Activated T-cell treated with anti-CD3 and anti-CD28 coated beads, Interleukin-2, amount 50 U/mL, for 24 hours (primary cell): ENCODE data around the gene TUBB2A.
"Not testable (repeated sequence)": the region's sequence is repeated elsewhere in the genome, so short reads cannot be mapped to it uniquely, and the experiment has no call there.

ENCODE experiments used
- DNase-seq: peaks from one replicate; pipeline ENCODE4 v3.0.0-alpha.2; 2020
- H3K27ac Mint-ChIP-seq: 2 replicates; pipeline ENCODE4 v1.8.0; 2020; ENCODE audit warnings: mild to moderate bottlenecking, mixed read lengths
- H3K27me3 Mint-ChIP-seq: 2 replicates; pipeline ENCODE4 v1.8.0; 2020; ENCODE audit warnings: mixed read lengths
- H3K36me3 Mint-ChIP-seq: 2 replicates; pipeline ENCODE4 v1.8.0; 2020; ENCODE audit warnings: low read depth, mixed read lengths
- H3K4me1 Mint-ChIP-seq: 2 replicates; pipeline ENCODE4 v1.8.0; 2020; ENCODE audit warnings: low read depth, mixed read lengths
- H3K4me3 Mint-ChIP-seq: 2 replicates; pipeline ENCODE4 v1.8.0; 2020; ENCODE audit warnings: mild to moderate bottlenecking, moderate library complexity, mixed read lengths
- H3K9me3 Mint-ChIP-seq: 2 replicates; pipeline ENCODE4 v1.8.0; 2020; ENCODE audit warnings: mixed read lengths

TUBB2A gene

DNA sequence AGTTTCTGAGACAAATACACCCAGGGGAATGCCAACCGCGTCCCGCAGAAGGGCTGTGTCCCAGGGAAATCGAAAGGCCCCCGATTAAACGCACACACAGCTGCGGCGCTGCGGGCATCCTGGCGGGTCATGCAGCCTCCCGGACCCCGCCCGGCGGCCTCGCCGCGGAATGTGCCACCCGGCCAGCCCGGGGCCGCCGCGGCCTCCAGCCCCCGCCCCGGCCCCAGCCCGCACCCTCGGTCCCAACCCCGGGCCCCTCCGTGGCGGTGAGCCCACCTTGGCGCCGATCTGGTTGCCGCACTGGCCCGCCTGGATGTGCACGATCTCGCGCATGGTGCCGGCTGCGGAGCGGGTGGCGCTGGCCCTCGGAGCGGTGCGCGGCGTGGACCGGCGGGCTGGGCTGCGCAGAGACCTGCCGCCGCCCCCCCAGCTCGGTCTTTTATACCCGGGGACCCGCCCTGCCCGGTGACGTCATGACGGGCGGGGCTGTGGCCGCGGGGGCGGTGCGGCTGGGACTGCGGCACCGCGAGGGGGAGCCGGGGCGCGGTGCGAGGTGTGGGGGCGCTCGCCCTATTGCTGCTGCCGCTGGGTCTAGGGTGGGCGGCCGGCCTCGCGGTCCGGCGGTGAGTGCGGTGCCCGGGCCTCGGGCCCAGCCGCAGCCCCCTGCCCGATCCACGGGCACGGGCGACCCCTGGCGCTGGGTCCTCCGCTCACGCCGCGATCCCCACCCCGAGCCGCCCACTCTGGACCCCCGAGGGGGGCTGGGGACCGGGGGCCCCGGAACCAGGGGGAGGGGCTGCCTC is at the start of gene TUBB2A:
TSS of gene TUBB2A (minus strand) at position 414 of the 803 bp plus-strand sequence. CDS start at position 333, 81 bp downstream.
- DNase-seq = peak; percentile 90
- H3K27me3 Mint-ChIP-seq = peaks cover 12% of the 10 kb centered on the region
- peaks cover 2% of the 10 kb centered on the region for H3K9me3 Mint-ChIP-seq
- H3K27ac Mint-ChIP-seq = peak within 1 kb of the TSS; percentile 73
- peaks cover 28% of the 10 kb centered on the region for H3K4me1 Mint-ChIP-seq
- peaks cover 16% of the 10 kb centered on the region for H3K36me3 Mint-ChIP-seq
- peak within 1 kb of the TSS; percentile 77 for H3K4me3 Mint-ChIP-seq

DNA sequence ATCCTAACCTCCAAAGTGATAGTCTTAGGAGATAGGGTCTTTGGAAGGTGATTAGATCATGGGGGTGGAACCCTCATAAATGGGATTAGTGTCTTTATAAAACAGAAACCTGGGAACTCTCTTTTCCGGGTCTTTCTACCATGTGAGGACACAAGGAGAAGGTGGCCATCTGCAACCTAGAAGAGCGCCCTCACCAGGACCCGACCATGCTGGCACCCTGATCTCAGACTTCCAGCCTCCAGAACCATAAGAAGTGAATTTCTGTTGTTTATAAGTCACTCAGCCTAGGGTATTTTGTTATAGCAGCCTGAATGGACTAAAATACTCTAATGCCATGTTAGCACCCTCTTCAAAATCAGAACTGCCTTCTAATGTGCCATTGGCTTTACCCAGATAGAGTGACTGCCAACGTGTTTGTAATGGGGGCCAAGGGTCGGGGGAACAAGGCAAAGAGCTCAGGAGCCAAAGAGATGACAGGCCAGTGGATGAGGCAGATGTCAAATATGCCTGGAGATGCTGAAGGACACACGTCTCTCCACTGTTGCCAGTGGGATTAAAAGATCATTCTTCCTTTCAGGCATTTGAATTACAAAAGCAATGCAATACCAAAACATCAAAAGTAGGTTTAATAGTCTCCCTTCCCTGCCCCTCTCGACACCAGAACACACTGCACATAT is 49.1 kb upstream of the TUBB2A start:
- Mint-ChIP-seq H3K27me3 (peaks cover 37% of the 10 kb centered on the region), H3K9me3 (no peaks in the 10 kb centered on the region), H3K4me1 (peaks cover 33% of the 10 kb centered on the region), H3K36me3 (no peaks in the 10 kb centered on the region), H3K4me3 (no peak overlapping the region), H3K27ac (no peak overlapping the region)
- DNase-seq = no peak

DNA sequence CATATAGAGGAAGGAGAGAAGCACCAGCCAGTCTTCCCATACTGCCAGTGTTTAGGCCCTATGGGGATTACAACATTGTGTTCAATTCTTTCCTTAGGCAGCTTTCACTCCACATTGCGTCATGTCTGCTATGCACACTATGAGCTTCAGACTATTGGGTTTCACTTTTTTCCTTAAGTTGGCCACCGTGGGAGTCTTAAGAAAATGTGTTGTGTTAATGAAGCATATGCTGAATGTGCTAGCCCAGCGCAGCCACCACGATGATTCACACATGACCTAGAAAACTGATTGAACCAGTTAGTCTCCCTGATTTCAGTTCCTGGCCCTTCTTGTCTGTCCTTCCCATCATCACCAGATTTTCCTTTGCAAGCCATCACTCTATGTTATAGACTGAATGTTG is 48.6 kb upstream of the TUBB2A start:
- DNase-seq = no peak
- Mint-ChIP-seq H3K9me3 (no peaks in the 10 kb centered on the region), H3K27me3 (peaks cover 33% of the 10 kb centered on the region), H3K4me3 (no peak overlapping the region), H3K36me3 (no peaks in the 10 kb centered on the region), H3K4me1 (peaks cover 33% of the 10 kb centered on the region), H3K27ac (no peak overlapping the region)

DNA sequence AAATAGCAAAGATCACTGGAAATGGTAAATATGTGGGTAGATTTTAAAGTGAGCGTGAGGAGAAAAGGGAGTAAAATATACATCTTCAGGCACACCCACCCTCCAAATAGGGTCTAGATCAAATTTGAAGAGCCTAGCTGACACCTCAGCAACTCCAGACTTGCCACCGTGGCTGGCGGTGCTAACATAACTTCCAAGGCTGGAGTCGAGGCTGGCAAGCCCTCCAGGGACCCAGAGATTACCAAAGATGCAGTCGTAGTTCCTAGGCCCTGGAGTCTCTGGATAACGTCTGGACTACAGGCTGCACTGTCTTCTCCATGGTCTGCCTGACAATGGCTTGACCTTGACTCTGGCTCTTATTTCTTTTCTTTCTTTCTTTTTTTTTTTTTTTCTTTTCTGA is 47.6 kb upstream of the TUBB2A start:
- no peak overlapping the region for H3K4me3 Mint-ChIP-seq
- H3K4me1 Mint-ChIP-seq = peaks cover 28% of the 10 kb centered on the region

DNA sequence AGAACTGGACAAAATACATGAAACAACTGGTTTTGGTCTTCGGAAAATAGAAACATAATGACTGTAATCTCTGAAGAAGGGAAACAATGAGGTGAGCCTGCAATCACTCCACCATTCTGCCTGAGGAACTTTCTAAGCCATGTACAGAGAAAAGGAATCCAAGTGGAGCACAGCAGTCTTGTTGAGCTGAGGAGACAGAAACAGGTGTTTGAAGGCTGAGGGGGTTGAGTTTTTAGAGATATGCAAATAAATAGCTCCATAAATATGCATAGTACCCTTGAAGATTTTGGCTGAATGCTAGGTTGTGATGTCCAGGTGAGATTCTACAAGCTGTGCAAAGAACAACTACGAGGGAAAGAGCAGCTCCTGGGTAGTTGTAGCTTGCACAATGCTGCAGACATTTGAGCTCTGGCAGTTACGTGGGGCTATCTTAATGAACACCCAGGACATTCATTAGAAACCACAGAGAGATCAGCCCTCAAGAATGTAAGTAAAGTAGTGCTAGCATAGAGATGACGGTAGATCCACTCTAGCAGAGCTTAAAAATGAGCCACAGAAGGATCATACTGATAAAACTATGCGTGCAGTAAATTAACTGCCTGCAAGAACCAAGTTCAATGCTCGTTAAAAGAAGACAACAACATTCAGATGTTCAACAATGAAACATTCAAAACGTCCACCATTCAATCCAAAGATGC is 45.8 kb upstream of the TUBB2A start:
- Mint-ChIP-seq H3K9me3 (no peaks in the 10 kb centered on the region), H3K36me3 (no peaks in the 10 kb centered on the region), H3K4me3 (no peak overlapping the region), H3K4me1 (peaks cover 10% of the 10 kb centered on the region), H3K27me3 (peaks cover 38% of the 10 kb centered on the region), H3K27ac (no peak overlapping the region)
- no peak for DNase-seq

More for the DNA sequence above, 47.6 kb upstream of the TUBB2A start:
- H3K9me3 Mint-ChIP-seq = no peaks in the 10 kb centered on the region
- H3K27me3 Mint-ChIP-seq = peaks cover 33% of the 10 kb centered on the region
- H3K36me3 Mint-ChIP-seq = no peaks in the 10 kb centered on the region
- no peak for DNase-seq
- H3K27ac Mint-ChIP-seq = no peak overlapping the region

DNA sequence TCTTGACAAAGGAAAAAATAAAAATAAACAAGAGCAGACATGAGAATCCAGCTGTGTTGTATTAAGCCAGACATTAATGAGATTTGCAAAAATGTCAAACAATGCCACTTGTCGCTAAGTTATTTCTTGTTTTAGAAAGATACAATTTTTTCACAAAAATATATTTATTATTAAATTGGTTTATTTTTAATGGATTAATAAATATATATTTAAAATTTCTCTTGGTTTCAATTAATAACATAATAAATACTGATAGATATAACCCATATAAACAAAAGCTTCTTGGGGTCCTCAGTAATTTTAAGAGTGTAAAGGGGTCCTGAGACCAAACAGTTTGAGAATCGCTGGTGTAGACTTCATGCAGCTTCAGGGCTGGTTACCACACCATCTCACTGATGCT is 44.0 kb upstream of the TUBB2A start:
- DNase-seq = no peak
- Mint-ChIP-seq H3K36me3 (no peaks in the 10 kb centered on the region), H3K4me3 (no peak overlapping the region), H3K27me3 (peaks cover 34% of the 10 kb centered on the region), H3K9me3 (no peaks in the 10 kb centered on the region), H3K4me1 (peaks cover 5% of the 10 kb centered on the region), H3K27ac (no peak overlapping the region)

DNA sequence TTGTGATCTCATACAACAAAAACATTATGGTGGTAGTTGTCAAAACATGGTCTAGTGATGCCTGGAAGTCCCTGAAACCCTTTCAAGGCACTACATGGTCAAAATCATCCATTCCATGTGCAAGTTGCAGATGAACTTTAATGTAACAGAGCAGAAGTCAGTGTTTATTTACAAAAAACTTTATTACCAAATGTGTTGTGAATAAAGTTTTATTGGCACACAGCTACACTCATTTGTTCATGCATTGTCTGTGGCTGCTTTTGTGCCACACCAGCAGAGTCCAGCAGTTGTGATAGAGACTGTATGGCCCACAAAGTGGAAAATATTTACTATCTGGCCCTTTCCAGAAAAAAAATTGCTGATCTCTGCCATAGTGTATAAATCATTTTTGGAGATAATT is 43.3 kb upstream of the TUBB2A start:
- DNase-seq = no peak
- Mint-ChIP-seq H3K4me3 (no peak overlapping the region), H3K4me1 (peaks cover under 1% of the 10 kb centered on the region), H3K9me3 (no peaks in the 10 kb centered on the region), H3K27me3 (peaks cover 26% of the 10 kb centered on the region), H3K36me3 (no peaks in the 10 kb centered on the region), H3K27ac (no peak overlapping the region)

DNA sequence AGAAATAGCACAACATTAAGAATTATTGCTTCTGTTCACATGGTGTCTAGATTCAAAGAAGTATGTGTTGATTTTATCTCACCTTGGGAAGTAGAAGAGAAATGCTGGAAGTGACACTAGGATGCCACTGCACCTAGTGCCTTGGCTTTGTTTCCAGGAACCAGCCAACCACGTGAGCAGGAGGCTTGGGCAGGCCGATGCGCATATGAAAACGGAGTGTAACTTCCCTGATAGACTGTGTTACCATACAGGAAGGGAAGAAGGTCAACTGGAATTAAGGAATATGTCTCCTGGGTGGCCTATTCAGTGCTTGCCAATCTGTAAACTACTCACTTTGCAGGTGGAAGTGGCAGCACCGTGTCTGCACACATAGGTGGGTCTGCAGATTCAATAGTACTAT is 42.0 kb upstream of the TUBB2A start:
- Mint-ChIP-seq H3K4me1 (no peaks in the 10 kb centered on the region), H3K4me3 (no peak overlapping the region), H3K27me3 (peaks cover 21% of the 10 kb centered on the region), H3K27ac (no peak overlapping the region), H3K9me3 (no peaks in the 10 kb centered on the region), H3K36me3 (no peaks in the 10 kb centered on the region)
- no peak for DNase-seq

DNA sequence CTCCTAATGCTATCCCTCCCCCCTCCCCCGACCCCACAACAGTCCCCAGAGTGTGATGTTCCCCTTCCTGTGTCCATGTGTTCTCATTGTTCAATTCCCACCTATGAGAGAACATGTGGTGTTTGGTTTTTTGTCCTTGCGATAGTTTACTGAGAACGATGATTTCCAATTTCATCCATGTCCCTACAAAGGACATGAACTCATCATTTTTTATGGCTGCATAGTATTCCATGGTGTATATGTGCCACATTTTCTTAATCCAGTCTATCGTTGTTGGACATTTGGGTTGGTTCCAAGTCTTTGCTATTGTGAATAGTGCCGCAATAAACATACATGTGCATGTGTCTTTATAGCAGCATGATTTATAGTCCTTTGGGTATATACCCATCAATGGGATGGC is 40.4 kb upstream of the TUBB2A start:
- peaks cover 12% of the 10 kb centered on the region for H3K27me3 Mint-ChIP-seq
- H3K9me3 Mint-ChIP-seq, H3K36me3 Mint-ChIP-seq, H3K27ac Mint-ChIP-seq, H3K4me3 Mint-ChIP-seq, H3K4me1 Mint-ChIP-seq, DNase-seq: not testable (repeated sequence)

DNA sequence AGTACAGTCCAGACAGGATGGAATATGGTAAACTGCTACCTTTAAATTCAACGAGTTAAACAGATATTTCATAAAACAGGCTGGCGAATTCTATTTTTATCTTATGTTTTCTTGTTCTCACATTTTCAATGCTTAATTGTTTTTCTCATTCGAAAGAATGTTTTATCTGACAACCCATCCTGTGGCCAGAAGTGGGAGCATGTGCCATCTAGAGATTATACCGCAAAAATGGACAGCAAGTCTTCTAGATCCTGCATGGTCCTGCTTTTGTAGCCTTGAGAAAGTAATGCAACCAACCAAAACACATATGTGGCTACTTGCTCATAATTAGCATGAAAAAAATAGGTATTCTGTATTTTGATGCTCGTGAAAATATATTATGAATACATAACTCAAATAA is 39.4 kb upstream of the TUBB2A start:
- Mint-ChIP-seq H3K9me3 (no peaks in the 10 kb centered on the region), H3K36me3 (no peaks in the 10 kb centered on the region), H3K4me3 (no peak overlapping the region), H3K27me3 (peaks cover 11% of the 10 kb centered on the region), H3K4me1 (no peaks in the 10 kb centered on the region), H3K27ac (no peak overlapping the region)
- DNase-seq = no peak

DNA sequence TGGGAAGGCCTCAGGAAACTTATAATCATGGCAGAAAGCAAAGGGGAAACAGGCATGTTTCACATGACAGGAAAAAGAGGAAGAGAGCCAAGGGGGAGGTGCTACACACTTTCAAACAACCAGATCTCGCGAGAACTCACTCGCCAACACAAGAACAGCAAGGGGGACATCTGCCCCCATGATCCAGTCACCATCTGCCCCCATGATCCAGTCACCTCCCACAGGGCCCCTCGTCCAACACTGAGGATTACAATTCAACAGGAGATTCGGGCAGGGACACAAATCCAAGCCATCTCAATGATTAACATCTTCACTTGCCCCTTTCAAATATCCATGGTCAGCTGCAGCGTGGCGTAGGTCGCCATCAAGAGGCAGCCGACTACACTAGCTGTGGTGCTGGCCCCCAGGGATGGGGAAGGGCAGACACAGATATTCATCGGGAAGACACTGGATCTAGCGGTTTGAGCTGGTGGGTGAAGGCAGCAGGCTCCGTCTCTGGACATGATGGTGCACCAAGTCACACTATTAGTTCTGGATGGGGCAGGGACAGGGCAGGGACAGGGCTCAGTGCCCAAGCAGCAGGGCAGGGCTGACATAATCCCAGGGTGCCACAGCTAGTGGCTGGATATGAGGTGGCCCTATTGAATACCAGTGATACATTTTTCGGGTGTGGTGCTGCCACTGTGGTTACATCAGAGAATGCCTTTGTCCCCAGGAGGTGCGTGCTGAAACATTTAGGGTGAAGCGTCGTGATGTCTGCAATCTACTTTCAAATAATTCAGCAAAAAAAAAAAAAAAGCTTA is 38.6 kb upstream of the TUBB2A start:
- Mint-ChIP-seq H3K27ac (no peak overlapping the region), H3K27me3 (peaks cover 9% of the 10 kb centered on the region), H3K4me1 (no peaks in the 10 kb centered on the region), H3K36me3 (no peaks in the 10 kb centered on the region), H3K9me3 (no peaks in the 10 kb centered on the region), H3K4me3 (no peak overlapping the region)
- no peak for DNase-seq

DNA sequence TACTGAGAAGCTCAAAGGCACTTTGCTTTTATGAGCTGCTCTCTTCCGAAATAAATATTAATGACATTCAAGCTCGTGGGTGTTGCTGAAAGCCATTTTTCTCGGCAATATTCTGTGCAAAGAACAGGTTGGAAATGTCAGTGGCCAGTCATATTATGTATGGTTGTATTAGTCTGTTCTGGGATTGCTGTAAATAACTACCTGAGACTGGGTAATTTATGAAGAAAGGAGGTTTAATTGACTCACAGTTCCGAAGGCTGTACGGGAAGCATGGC is 38.0 kb upstream of the TUBB2A start:
- H3K9me3 Mint-ChIP-seq = no peaks in the 10 kb centered on the region
- peaks cover 9% of the 10 kb centered on the region for H3K27me3 Mint-ChIP-seq
- no peak for DNase-seq
- no peaks in the 10 kb centered on the region for H3K36me3 Mint-ChIP-seq
- no peak overlapping the region for H3K4me3 Mint-ChIP-seq
- H3K27ac Mint-ChIP-seq = no peak overlapping the region
- no peaks in the 10 kb centered on the region for H3K4me1 Mint-ChIP-seq

DNA sequence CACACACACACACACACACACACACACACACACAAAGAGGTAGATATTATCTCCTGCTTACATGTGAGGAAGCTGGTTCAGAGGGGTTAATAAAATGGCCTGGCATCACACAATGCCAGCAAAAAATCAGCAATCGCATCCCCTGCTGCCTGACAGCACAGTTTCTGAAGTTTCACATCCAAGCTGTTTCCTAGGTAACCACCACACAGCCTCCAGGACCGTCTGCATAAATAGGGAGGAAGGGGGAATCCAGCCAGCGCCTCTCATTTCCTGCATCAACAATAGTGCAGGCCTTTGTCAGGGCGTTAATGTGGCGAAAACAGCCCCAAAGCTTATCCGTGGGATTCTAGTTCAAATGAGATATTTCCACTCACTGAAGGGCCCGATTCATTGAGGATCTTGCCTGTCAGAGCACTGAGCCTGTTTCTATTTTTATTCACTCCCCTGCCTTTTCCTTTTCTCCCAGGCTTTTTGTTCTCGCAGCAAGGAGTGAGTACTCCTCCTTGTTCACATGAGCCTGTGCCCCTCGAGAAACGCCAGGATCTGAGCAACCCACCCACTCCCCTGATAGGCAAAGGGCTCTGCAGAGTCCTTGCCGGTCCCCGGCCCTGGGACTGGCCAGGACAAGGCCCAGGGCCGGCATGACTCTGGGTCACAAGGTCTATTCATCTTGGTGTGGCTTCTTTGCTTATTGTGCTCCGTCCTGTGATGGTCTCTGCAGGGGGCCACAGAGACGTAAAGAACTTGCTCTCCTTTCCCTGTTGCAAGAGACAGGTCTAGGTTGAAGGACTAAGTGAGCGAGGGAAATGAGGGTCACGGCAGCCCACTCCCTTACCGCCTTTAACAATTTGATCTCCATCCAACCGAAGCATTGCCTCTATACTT is 37.4 kb upstream of the TUBB2A start:
- H3K27ac Mint-ChIP-seq = no peak overlapping the region
- no peak for DNase-seq
- no peaks in the 10 kb centered on the region for H3K4me1 Mint-ChIP-seq
- H3K27me3 Mint-ChIP-seq = peaks cover 9% of the 10 kb centered on the region
- no peaks in the 10 kb centered on the region for H3K9me3 Mint-ChIP-seq
- H3K36me3 Mint-ChIP-seq = no peaks in the 10 kb centered on the region
- H3K4me3 Mint-ChIP-seq = no peak overlapping the region
